GM12874 (cell line): ENCODE measurements around the gene HELZ.

Experiments used
- CTCF ChIP-seq: IDR thresholded peaks from 2 replicates; pipeline ENCODE4 v1.5.1; 2011; ENCODE audit warnings: low read depth, mild to moderate bottlenecking, control low read depth, low read length, moderate library complexity; ENCODE audit not compliant: insufficient read depth

The HELZ gene

GRCh38 chr17:67177732-67178131, 67.3 kb downstream of the HELZ start:
- no peak for TF ChIP-seq CTCF

- TF ChIP-seq CTCF, result no peak
These were observed 70.8 kb downstream of the HELZ start for GRCh38 chr17:67174190-67174589.

- no peak for TF ChIP-seq CTCF
These were observed 73.4 kb downstream of the HELZ start for GRCh38 chr17:67171560-67171959.

GRCh38 chr17:67168496-67168895, 76.5 kb downstream of the HELZ start:
- no peak for TF ChIP-seq CTCF

GRCh38 chr17:67165201-67165600, 79.8 kb downstream of the HELZ start:
- TF ChIP-seq CTCF, result no peak

- no peak for TF ChIP-seq CTCF
These were observed 80.7 kb downstream of the HELZ start for GRCh38 chr17:67164302-67164701.

- TF ChIP-seq CTCF, result no peak
These were observed 82.2 kb downstream of the HELZ start for GRCh38 chr17:67162771-67163170.

GRCh38 chr17:67161573-67161972, 83.4 kb downstream of the HELZ start:
- TF ChIP-seq CTCF, result no peak
